Measurements from ENCODE around the gene ANKRD34A. TPM values are rescaled to one million over a fixed set of nuclear protein-coding genes. Genes with fewer than 3 reads are reported as not detected.

The ANKRD34A gene
- total and polyA plus RNA-seq, 4 donors, result 0.06 to 1.0 (median 0.46) TPM

DNA sequence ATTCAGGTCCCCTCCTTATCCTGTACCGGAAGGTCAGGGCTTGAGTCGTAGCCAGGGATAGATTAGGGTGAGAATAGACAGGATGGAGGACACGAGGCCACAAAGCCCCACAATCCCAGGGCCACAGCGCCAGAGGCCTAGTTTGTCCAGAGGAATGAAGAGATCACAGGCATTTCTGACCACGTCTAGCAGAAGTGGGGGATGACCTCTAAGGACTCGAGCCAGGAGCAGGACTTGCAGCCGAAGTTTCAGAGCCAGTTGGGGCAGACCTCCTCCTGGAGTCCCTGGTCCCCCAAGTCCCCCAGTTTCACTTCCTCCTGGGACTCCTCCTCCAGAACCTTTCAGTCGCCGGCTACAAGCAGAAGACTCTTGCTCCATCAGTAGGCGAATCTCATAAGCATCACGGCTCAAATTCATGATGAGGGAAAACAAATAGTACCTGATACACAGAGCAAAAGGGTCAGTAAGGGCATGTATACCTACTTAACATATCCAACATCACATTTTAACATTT, 52.2 kb downstream of the ANKRD34A start:
- 81 to 86% methylated on average over 11 of the region's 11 CpGs for WGBS, 2 donors
- no peak for ATAC-seq (ENCODE audit: insufficient read depth, low FRiP score)
- peaks cover 0 to 16% (median under 1%) of the 10 kb centered on the region in 5 donors for H3K4me1 ChIP-seq (ENCODE audit: control insufficient read depth in 5 of 5, insufficient read depth in 5 of 5, low read length in 5 of 5)
- TF ChIP-seq, protein P1, sequence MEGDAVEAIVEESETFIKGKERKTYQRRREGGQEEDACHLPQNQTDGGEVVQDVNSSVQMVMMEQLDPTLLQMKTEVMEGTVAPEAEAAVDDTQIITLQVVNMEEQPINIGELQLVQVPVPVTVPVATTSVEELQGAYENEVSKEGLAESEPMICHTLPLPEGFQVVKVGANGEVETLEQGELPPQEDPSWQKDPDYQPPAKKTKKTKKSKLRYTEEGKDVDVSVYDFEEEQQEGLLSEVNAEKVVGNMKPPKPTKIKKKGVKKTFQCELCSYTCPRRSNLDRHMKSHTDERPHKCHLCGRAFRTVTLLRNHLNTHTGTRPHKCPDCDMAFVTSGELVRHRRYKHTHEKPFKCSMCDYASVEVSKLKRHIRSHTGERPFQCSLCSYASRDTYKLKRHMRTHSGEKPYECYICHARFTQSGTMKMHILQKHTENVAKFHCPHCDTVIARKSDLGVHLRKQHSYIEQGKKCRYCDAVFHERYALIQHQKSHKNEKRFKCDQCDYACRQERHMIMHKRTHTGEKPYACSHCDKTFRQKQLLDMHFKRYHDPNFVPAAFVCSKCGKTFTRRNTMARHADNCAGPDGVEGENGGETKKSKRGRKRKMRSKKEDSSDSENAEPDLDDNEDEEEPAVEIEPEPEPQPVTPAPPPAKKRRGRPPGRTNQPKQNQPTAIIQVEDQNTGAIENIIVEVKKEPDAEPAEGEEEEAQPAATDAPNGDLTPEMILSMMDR (IDR thresholded peaks at IDR 0.05; ENCODE audit: control extremely low read depth, extremely low read depth), result no peak
- no peak for DNase-seq
- H3K4me3 ChIP-seq, result no peak overlapping the region
- no peaks in the 10 kb centered on the region for H3K9me3 ChIP-seq (ENCODE audit: control insufficient read depth in 4 of 4, insufficient read depth in 3 of 4, low read length in 3 of 4)
- no peak overlapping the region for H3K27ac ChIP-seq (ENCODE audit: low read depth in 1 of 2, low read length in 1 of 2)
- peaks cover 12 to 33% (median 12%) of the 10 kb centered on the region in 4 donors for H3K36me3 ChIP-seq (ENCODE audit: control insufficient read depth in 4 of 4, insufficient read depth in 4 of 4, low read length in 4 of 4)
- no peaks in the 10 kb centered on the region for H3K27me3 ChIP-seq (ENCODE audit: control insufficient read depth in 3 of 3, insufficient read depth in 3 of 3, low read length in 2 of 3)
- H3K9ac ChIP-seq (ENCODE audit: insufficient read depth in 1 of 2, low read length in 2 of 2), result no peak overlapping the region

Other genes starting within 250 kb of the ANKRD34A start
- gene CD160, start 245.1 kb downstream of the ANKRD34A start, total RNA-seq, result under 1 TPM; 0.21 to 0.63 TPM
- gene CD160, start 245.1 kb downstream of the ANKRD34A start, polyA plus RNA-seq, result under 1 TPM; 0.41 to 0.62 TPM
- 10 to 100 TPM; 14.7 to 21.6 TPM for gene RNF115, start 140.5 kb downstream of the ANKRD34A start, total RNA-seq
- 1 to 10 TPM; 4.4 to 8.3 TPM for gene RNF115, start 140.5 kb downstream of the ANKRD34A start, polyA plus RNA-seq
- gene POLR3C, start 140.4 kb downstream of the ANKRD34A start, total RNA-seq, result 10 to 100 TPM; 25.0 to 26.3 TPM
- 10 to 100 TPM; 14.1 to 17.2 TPM for gene POLR3C, start 140.4 kb downstream of the ANKRD34A start, polyA plus RNA-seq
- 1 to 10 TPM; 3.9 to 6.2 TPM for gene NUDT17, start 118.9 kb downstream of the ANKRD34A start, total RNA-seq
- 1 to 10 TPM; 1.6 to 3.1 TPM for gene NUDT17, start 118.9 kb downstream of the ANKRD34A start, polyA plus RNA-seq
- 10 to 100 TPM; 23.5 to 54.9 TPM for gene PIAS3, start 105.5 kb downstream of the ANKRD34A start, total RNA-seq
- 10 to 100 TPM; 26.4 to 32.1 TPM for gene PIAS3, start 105.5 kb downstream of the ANKRD34A start, polyA plus RNA-seq
- 1 to 10 TPM; 3.4 to 3.7 TPM for gene ANKRD35, start 78.7 kb downstream of the ANKRD34A start, total RNA-seq
- 1 to 10 TPM; 2.0 to 2.1 TPM for gene ANKRD35, start 78.7 kb downstream of the ANKRD34A start, polyA plus RNA-seq
- gene ITGA10, start 54.5 kb downstream of the ANKRD34A start, total RNA-seq, result 10 to 100 TPM in 1 of 2 donors, 1 to 10 TPM in 1; 5.2 to 23.3 TPM
- 10 to 100 TPM in 1 of 2 donors, 1 to 10 TPM in 1; 6.7 to 15.7 TPM for gene ITGA10, start 54.5 kb downstream of the ANKRD34A start, polyA plus RNA-seq
- 10 to 100 TPM; 24.6 to 28.6 TPM for gene PEX11B, start 45.9 kb downstream of the ANKRD34A start, total RNA-seq
- gene PEX11B, start 45.9 kb downstream of the ANKRD34A start, polyA plus RNA-seq, result 10 to 100 TPM; 25.0 to 29.6 TPM
- gene RBM8A, start 37.1 kb downstream of the ANKRD34A start, total RNA-seq, result 100 to 1,000 TPM; 106 to 128 TPM
- gene RBM8A, start 37.1 kb downstream of the ANKRD34A start, polyA plus RNA-seq, result 100 to 1,000 TPM; 121 to 152 TPM
- 10 to 100 TPM; 29.7 to 30.9 TPM for gene LIX1L, start 6.6 kb downstream of the ANKRD34A start, total RNA-seq
- gene LIX1L, start 6.6 kb downstream of the ANKRD34A start, polyA plus RNA-seq, result 1 to 10 TPM; 7.0 to 8.0 TPM
- 10 to 100 TPM in 1 of 2 donors, 1 to 10 TPM in 1; 9.4 to 21.3 TPM for gene POLR3GL, start 115 bp upstream of the ANKRD34A start, total RNA-seq
- 10 to 100 TPM; 33.4 to 34.3 TPM for gene POLR3GL, start 115 bp upstream of the ANKRD34A start, polyA plus RNA-seq
- 1,000 to 10,000 TPM in 1 of 2 donors, 100 to 1,000 TPM in 1; 556 to 1,810 TPM for gene TXNIP, start 32.0 kb upstream of the ANKRD34A start, total RNA-seq
- 100 to 1,000 TPM; 178 to 850 TPM for gene TXNIP, start 32.0 kb upstream of the ANKRD34A start, polyA plus RNA-seq
- not detected for gene HJV, start 57.2 kb upstream of the ANKRD34A start, total RNA-seq
- gene HJV, start 57.2 kb upstream of the ANKRD34A start, polyA plus RNA-seq, result not detected
- gene NBPF10, start 180.2 kb upstream of the ANKRD34A start, total RNA-seq, result 1 to 10 TPM; 1.9 to 3.1 TPM
- under 1 TPM; 0.53 to 0.94 TPM for gene NBPF10, start 180.2 kb upstream of the ANKRD34A start, polyA plus RNA-seq

All from lung (tissue), 12 donors.